GOT3 (cell line): ENCODE data around the gene PGPEP1.
"Not testable (repeated sequence)": the region's sequence is repeated elsewhere in the genome, so short reads cannot be mapped to it uniquely, and the experiment has no call there.

Experiments
- DNase-seq: peaks from one replicate; lab custom pipeline; 2025; ENCODE audit warnings: mixed read lengths; lab: John Stamatoyannopoulos, UW

Gene PGPEP1

DNA sequence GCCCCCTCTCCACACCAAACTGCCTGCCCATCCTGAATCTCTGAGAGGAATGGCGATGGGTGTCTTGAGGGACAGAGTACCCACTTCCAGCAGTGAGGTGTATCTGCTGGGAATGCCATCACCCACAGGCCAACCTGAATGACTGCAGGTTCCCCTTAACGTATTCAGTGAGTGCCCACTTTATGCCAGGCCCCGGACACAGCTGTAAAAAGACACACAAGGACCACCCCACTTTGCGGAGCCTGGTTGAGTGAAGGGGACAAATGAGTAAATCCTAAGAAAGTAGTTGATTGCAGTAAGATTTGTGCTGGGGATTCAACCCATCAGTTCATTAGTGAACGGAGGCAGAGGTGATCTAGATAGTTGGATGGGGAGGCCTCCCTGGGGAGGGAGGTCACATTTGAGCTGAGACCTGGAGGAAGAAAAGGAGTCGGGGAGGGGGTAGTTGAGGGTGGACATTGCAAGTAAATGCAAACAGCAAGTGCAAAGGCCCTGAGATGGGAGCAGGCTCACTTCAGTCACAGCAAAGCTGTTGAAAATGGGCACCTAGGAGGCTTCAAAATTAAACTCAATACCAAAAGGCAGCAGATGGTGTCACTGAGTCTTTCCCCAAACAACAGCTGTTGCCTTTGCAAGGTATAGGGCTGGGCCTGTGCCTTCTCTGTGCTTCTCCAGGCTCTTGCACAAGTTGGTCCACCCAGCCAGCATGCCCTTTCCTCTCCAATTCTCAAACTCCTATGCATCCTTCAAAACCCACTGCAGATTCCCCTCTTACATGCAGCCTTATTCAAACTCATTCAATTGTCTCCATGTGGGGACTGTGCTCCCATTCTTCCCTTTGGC, 49.9 kb downstream of the PGPEP1 start:
- DNase-seq, result no peak

DNA sequence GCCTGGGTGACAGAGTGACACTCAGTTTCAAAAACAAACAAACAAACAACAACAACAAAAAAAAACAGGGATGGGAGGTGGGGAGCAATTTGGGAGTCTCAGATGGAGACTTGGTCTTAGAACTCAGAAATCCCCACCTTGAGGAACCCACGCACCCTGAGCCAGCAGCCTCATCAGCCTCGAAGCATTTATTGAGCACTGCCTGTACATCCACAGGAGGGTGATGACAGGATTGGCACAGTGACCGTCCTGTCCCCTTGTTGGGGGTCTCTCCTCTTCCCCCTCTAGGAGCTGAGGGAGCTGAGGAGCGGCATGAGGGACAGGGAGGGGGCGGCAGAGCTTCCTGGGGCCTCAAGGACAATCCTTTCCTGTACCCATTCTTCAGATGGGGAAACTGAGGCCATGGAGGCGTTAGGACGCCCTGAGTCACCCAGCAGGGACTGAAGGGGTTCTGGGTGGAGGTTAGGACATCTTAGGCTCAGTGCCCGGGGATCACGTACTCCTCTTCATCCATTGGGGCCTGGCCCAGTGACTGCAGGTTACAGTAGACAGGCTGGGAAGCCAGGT, 51.2 kb downstream of the PGPEP1 start:
- no peak for DNase-seq

DNA sequence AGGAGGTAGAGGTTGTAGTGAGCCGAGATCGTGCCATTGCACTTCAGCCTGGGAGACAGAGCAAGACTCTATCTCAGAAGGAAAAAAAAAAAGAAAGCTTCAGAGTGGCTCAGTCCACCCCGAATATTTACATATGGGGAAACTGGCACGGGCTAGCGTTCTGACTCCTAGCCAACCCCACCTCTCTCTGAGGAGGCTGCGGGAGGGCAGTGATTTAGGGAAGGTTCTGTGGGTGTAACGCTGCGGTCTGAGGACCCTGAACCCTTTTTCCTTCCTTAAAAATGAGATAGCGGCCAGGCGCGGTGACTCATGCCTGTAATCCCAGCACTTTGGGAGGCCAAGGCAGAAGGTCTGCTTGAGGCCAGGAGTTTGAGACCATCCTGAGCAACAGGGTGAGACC, 52.0 kb downstream of the PGPEP1 start:
- DNase-seq, result no peak

DNA sequence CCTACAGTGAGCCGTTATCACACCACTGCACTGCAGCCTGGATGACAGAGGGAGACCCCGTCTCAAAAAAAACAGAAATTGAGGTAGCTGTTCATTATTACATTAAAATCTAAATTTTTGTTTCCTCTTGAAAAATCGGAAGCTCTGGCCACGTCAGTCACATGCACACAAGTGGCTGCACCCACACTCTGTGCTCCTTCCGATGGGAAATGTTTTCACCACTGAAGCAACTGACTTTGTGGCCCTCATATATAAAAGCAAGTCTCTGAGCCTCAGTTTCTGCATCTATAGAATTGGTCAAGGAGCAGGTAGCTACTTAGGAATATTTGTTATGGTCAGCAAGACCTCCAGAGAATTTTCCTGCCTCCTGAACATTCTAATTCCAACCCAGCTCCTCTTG, 52.5 kb downstream of the PGPEP1 start:
- DNase-seq, result no peak

DNA sequence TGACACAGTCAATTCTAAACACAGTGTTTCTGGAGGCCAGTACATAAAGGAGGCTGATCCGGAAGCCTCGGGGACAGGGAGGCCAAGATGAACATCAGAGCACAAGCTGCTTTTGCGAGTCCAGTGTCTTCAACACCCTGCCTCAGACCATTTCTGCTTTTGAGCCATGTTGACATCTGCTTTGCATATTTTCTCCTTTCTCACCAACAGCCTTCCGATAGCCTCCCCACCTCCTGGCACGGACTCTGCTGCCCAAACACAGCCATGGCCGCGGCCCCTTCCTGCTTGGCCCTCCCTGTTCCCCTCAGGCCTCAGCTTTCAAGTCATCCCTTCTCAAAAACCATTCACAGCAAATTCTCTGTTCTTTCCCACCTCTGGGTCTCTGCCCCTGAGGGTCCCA, 53.4 kb downstream of the PGPEP1 start:
- DNase-seq, result no peak

DNA sequence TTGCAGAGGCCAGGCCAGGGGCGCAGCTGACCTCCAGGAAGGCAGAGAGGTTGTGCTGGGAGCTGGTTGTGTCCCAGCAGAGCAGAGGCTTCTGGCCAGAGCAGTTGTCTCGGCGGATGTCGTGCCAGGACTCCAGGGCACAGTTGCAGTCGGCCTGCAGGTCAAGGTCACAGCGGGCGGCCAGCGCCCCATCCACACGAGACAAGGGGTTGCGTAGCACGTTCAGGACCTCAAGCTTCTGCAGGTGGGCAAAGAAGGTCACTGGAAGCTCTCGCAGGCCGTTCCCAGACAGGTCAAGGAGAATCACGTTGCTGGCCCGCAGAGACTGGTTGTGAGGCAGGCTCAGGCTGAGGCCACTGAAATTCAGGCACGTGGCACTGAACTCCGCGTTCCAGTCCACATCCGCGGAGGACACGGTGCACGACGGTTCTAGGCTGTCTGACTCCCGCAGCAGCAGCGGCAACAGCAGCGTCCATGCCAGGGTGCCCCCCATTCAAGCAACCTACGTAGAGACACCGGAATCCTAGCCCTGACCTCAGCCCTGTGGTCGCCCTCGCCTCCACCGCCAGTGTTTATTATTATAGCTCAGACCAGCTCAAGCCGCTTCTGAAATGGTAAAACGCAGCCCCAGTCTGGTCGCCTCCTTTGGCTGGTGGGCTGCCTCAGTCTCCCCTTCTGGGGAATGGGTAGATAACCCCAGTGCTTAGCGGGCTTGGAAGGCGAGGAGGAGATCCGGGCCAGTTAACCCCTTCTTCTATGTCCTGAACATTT, 56.3 kb downstream of the PGPEP1 start:
- no peak for DNase-seq

DNA sequence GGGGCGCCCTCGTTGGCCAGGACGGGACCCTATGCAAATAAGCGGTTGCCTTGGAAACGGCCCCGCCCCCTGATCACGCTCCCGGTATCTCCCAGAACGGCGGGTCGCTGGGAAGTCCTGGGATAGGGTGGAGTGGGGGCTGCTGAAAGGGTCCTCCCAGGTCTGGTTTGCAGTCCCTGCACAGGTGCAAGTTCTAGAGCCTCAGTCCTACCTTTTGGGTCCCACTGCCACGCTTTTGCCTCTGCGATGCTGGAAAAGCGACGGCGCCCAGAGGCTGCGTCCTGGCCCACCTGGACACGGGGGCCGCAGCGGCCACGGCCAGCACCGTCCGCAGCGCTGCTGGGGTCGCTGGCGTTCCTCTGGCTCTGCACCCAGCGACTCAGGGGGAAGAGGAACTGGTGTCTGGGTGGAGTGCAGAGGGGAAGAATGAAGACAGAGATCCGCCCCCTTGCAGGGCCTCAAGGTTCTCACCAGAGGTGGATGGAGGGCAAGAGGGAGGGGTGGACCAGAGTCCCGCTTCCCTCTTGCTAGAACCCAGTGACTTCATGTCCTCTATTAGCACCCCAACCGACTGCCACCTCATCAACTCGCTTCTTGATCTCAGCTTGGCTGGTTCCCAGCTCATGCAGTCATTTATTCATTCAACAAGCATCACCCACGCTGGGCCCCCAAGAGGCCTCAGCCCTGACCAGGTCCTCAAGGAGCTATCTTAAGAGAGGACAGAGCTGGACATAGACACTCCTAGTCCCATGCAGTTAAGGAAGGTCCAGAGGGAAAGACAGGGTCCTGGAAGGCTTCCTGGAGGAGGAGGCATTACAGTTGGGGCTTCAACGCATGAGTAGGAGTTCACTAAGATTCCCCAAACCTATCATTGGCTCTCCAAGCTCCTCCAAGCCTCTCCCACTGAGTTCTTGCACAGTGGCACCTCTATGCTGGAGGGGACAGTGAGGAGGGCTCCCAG, 57.1 kb downstream of the PGPEP1 start, which contains the start of gene LRRC25:
Gene LRRC25, minus strand, starts transcription at position 381 of the 961 bp plus-strand sequence. CDS start 659 bp downstream, outside the sequence.
- no peak for DNase-seq

DNA sequence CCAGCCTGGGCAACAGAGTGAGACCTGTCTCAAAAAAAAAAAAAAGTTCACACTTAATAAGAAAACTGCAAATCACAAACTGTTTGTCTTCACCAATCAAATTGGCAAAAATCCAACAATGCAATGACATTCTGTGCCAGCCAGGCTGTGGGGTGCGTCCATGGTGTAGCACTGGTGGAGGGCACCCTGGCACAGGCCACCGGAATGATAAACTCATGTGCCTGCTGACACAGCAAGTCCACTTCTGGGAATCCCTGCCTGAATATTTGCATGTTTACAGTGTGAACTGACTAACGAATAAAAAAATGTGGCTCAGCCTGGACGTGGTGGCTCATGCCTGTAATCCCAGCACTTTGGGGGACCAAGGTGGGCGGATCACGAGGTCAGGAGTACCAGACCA, 58.6 kb downstream of the PGPEP1 start:
- no peak for DNase-seq

DNA sequence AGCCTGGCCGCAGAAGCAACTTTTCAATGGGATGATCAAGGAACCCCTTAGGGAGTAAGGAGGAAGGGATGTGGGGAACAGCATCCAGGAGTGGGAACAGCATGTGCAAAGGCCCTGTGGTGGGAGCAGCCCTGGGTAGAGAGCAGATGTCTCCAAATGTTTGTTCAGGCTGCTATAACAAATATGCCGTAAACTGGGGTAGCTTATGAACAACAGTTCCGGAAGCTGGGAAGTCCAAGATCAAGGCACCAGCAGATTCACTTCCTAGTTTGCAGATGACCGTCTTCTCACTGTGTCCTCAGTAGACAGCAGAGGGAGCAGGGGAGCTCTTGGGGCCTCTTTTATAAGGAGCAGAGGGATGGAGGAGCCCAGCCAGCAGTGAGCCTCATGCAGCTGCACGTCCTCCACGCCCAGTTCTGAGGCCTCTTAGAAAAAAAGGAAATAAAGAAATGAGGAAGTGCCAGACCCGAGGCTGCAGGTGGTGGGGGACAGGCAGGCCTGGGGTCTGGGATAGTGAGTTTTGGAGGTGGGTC, 61.2 kb downstream of the PGPEP1 start:
- no peak for DNase-seq

DNA sequence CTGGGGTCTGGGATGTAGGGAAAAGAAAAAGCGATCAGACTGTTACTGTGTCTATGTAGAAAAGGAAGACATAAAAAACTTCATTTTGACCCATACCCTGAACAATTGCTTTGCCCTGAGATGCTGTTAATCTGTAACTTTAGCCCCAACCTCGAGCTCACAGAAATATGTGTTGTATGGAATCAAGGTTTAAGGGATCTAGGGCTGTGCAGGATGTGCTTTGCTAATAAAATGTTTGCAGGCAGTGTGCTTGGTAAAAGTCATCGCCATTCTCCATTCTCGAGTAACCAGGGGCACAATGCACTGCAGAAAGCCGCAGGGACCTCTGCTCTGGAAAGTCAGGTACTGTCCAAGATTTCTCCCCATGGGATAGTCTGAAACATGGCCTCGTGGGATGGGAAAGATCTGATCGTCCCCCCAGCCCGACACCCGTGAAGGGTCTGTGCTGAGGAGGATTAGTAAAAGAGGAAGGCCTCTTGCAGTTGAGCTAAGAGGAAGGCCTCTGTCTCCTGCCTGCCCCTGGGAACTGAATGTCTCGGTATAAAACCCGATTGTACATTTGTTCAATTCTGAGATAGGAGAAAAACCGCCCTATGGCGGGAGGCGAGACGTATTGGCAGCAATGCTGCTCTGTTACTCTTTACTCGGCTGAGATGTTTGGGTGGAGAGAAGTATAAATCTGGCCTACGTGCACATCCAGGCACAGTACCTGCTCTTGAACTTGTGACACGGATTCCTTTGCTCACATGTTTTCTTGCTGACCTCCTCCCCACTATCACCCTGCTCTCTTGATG, 62.3 kb downstream of the PGPEP1 start:
- not testable (repeated sequence) for DNase-seq

DNA sequence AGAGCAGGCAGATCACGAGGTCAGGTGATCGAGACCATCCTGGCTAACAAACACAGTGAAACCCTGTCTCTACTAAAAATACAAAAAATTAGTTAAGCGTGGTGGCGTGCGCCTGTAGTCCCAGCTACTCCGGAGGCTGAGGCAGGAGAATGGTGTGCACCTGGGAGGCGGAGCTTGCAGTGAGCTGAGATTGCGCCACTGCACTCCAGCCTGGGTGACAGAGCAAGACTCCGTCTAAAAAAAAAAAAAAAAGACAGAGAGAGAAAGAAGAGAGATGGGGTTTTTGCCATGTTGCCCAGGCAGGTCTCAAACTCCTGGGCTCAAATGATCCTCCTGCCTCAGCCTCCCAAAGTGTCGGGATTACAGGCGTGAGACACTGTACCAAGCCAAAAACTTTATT, 65.4 kb downstream of the PGPEP1 start:
- DNase-seq, result not testable (repeated sequence)

DNA sequence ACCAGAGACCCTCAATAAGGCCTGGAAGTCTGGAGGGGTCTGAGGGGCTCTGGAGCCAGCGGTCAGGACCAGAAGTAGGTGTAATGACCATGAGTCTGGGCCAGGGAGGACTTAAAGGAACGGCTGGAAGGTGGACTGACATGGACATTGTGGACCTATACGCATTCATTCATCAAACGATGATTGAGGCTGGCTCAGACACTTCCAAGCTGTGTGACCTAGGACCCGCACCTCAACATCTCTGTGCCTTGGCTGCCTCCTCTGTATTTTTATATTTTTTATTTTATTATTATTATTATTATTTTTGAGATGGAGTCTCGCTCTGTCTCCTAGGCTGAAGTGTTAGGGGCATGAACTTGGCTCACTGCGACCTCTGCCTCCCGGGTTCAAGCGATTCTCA, 66.4 kb downstream of the PGPEP1 start:
- DNase-seq, result no peak

DNA sequence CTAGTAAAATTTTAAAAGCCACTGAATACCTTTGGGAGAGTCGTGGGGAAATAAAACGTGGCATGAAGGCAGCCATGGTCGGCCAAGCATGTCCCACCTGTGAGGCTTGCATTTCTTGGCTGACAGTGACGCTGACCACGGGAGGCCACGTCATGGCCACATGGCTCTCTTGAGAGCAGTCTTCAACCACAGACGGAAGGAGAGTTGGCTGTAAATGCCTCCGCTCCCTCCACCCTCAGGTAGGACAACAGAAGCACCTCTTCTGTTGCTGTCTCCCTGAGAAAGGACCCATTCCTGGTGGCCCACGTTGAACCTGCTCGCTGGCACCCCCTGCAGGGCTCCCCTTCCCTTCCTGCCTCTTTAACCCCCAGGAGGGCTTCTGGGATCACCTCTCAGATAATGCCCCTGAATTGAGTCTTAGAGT, 67.7 kb downstream of the PGPEP1 start:
- DNase-seq, result no peak

DNA sequence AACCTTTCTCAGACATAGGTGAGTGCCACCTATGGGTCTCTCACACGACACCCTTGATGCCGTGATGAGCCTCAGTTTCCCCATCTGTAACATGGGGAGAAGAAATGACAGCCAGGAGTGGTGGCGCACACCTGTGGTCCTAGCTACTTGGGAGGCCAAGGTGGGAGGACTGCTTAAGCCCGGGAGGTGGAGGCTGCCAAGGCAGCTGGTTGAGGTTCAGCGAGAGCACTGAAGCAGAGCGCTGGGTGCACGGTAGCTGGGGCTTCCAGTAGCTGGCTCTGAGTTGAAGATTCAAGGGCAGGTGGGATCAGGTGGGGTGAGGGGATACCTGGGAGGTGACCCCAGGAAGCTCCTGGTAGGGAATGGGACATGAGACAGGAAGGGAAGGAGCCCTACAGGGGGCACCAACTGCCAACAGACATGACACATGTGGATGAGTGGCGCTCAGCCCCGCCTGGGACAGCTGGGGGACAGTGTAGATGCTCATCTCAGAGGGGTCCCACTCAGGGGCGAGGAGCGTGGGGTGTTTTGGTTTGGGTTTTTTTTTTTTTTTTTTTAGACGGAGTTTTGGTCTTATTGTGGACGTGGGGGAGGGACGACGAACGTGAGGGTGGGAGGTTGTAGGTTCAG, 72.3 kb downstream of the PGPEP1 start:
- no peak for DNase-seq

DNA sequence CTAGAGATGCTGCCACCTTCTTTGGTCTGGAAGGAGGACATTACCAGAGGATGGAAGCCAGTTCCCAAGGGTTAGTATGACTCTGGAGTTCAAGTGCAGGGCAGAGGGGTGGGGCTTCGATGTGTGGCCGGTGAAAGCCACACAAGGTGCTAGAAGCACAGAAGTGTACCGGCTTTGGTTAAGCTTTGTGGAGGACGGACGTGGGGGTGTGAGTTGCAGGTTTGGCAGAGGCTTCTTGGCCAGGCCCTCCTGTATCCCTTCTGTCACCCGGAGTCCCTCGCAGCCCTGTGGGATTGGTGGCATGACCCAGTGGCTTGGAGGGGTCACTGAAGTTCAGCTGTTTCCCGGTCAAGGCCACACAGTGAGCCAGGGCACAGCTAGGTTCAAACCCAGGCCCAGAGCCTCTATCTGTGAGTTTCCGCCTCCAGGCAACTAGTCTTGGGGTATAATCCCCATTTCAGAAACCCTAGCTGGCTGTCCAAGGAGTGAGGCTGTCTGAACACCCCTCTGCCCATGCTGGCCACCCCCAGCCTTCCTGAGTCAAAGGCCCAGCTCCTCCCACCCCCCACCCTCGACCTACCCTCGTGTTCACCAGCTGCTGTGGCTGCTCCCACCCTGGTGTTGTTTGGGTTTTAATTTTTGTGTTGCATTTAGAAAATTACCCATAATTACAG, 74.2 kb downstream of the PGPEP1 start:
- no peak for DNase-seq

DNA sequence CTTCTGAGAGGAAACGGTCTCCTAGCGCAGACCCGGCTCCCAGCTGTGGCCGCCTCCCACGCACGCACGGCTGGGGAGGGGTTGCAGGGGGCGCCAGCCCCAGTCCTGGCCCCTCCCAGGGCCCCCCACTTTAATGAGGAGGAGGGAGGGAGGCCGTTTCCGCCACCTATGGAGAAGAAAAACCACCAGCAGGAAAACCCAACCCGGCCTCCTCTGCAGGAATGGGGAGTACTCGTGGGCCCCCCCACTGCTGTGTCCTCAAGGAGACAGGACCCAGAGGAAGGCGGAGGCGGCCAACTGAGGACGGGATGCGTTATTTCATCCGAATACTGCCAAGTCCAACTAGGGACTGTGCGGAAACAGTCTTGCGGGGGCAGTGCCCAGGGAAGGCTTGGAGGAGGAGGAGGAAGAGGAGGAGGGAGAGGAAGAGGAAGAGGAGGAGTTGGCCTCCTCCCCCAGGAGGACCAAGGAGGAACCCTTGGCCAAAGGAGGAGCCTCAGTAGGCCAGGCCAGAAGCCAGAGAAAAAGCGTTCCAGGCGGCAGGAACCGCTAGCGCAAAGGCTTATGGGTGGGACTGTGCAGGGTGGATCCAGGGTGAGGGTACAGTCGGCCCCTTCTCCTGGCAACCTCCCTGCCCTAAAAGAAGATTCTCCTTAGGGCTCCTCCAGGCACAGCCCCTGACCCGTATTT, 74.9 kb downstream of the PGPEP1 start:
- no peak for DNase-seq

DNA sequence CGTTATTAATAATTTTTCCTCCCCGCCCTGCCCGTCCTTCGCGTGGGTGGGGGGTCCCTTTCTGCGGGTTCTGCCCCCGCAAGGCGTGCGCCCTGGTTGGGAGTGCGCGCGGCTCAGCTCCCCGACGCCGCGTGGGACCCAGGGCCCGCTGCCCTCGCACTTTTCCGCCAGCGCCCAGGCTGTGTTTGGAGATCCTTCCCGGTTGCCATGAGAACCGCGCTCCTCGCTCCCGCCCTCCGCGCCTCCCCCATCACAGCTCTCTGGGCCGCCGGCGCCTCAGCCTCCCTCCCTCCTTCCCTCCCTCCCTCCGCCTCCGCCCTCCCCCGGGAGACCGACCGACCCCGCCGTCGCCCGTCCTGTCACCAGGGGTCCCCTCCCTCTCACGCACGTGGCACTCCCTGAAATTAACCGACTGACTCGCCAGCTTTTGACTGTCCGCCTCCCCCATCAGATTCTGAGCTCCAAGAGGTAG, 76.4 kb downstream of the PGPEP1 start:
- DNase-seq, result no peak

DNA sequence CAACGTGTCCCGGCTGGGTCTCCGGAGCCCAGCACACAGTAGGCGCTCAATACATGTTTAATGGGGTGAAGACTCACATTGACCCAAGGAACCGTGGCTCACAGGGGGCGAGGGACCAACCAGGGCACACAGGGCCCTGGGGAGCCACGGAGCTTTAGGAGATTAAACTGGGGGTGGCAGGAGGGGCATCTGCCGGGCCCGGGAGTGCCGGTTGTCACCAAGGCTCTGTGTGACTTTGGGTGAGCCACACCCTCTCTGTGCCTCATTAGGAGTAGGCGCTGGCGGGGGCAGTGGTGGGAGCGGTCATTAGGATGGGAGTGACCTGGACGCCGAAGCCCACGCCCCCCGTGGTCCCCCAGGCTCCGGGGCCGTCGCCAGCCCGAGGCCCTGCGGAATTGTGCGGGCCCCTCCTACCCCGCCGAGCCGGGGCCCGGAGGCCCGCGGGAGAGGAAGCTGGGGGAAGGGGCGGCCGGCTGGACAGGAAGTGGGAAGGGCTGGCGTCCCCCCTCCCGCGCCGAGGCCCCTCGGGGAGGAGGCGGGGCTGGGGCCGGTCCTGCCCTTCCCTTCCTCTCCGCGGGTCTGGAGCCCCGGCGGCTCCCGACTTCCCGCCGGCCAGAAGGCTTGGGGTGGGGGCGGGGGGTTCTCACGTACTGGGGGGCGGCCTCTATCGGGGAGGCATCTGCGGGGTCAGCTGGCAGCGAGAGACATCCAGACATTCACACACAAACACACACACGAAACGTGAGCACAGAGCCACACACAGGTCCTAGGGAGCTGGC, 77.0 kb downstream of the PGPEP1 start:
- DNase-seq, result no peak
